NCI-H2196 treated with DMSO at 0.1 percent for 48 hours (cell line): ENCODE measurements around the gene ITGBL1.

Experiments used
- DNase-seq: peaks from one replicate; lab custom pipeline; 2025; ENCODE audit not compliant: unreplicated experiment; lab: John Stamatoyannopoulos, UW

The ITGBL1 gene

DNA sequence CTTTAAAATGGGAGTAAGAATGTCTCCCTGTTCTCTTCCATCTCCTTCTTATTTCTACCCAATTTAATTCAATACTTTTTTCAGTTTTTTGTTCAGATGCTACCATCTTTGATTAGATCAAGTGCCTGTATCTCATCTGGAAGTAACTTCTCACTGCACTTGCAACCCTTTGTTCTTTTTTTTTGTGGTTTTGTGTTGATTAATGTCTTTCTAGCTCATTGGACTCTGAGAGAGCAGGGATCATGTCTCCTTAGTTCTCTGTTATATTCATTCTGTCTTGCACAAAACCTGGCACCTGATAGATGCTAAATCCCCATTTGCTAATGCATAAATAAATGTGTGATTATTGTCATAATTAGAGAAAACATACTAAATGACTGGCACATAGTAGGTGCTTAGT, 834 bp upstream of the ITGBL1 start:
- DNase-seq = no peak

DNA sequence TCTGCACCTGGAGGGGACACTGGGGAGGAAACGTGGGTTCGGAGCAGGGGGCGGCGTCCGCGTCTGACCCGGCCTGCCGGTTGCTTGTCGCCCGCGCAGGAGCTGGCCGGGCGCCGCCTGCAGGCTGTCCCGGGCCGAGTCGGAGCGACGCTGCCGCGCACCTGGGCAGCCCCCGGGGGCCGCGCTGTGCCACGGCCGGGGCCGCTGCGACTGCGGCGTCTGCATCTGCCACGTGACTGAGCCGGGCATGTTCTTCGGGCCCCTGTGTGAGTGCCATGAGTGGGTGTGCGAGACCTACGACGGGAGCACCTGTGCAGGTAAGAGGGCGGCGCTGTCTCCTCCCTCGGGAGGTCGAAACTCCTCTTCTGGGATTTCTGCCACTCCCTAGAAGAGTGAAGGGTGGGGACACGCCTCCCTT, 1.3 kb downstream of the ITGBL1 start:
- no peak for DNase-seq

DNA sequence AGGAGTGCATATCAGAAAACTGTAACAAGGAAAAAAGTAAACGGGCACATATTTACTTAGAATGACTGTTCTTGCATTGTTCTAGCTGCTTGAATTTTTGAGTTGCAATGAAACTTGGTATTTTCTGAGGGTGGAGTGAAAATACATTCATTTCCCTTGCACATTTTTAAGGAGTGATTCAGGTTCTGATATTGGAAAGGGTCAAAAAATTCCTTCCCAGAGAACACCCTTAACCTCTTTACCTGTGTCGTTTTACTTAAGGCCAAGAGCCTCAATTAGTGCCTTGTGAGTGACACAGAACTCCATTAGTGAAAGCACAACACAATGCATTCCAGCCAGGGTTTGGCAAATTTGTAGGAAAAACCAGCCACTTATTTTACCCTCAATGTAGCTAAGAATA, 2.3 kb downstream of the ITGBL1 start:
- DNase-seq = no peak

DNA sequence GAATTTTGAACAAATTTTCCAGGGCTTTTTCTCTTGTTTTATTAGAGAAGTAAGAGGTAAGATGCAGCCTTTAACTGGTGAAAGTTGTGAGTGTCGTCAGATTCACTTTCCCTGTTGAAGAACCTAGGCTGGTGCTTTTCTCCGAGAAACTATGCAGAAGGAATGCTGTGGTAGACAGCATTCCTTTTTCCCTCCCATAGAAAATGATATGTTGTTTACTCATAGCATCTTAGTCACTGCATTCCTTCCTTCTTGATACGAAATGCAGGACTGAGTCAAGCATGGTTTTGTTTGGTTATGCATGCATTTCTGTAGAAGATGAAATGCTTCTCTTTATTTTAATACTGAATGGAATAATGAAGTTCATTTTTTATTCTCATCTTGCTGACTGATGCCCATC, 3.4 kb downstream of the ITGBL1 start:
- DNase-seq = no peak

- no peak for DNase-seq
Observed at GRCh38 chr13:101457176-101457575, 4.7 kb downstream of the ITGBL1 start.

DNA sequence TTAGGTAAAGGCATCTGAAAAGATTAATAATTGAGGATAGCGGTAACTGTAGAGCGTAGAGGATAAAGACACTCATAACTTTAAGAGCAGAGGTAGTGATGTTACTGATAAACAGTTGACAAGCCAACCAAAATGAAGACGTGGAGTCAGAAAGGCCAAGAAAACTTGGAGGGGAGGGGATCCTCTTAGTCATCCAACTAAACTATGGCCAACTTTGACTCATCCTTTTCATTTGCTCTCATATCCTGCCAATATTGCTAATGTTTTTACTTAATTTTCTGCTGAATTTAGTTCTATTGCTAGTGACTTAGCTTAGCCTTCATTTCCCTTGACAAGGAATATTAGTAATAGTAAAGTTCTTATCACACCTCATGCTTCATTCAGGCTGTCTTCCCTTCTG, 13.4 kb downstream of the ITGBL1 start:
- DNase-seq = no peak

DNA sequence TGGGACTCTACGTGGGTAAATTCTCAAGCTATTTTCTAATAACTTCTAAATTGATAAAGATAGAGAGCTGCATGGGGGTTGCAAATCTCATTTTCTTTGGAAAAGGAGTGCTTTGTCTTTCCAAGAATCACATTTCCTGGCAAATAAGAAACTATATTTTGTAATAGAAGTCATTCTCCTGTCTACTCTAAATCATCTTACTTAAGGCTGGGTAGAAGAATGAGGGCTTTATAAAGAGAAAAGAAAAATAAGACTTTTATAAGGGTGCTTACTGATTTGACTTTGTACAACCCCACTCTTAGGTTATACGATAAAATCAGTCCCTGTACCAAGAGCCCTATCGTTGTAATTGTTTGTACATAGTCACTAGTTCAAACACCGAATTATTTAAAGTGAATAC, 14.9 kb downstream of the ITGBL1 start:
- no peak for DNase-seq

DNA sequence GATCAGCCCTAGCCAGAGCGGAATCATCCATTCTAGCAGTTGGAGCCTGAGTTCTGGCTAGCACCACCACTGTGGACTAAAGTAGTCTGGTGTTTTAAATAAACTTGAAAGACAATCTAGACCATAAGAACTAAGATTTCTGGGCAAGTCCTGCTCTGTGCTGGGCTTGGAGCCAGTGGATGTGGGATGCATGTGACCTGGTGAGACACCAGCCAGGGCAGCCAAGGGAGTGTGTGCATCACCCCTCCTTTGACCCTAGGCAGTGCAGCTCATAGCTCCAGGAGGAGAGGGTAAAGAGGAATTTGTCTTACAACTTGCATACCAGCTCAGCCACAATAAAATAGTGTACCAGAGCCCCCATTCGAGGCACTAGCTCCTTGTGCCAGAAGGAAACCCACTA, 21.0 kb downstream of the ITGBL1 start:
- no peak for DNase-seq

GRCh38 chr13:101474419-101474957, 22.0 kb downstream of the ITGBL1 start:
- no peak for DNase-seq

GRCh38 chr13:101475536-101475935, 23.1 kb downstream of the ITGBL1 start:
- DNase-seq = no peak

- DNase-seq = no peak
Observed at GRCh38 chr13:101481421-101481820, 28.9 kb downstream of the ITGBL1 start.

DNA sequence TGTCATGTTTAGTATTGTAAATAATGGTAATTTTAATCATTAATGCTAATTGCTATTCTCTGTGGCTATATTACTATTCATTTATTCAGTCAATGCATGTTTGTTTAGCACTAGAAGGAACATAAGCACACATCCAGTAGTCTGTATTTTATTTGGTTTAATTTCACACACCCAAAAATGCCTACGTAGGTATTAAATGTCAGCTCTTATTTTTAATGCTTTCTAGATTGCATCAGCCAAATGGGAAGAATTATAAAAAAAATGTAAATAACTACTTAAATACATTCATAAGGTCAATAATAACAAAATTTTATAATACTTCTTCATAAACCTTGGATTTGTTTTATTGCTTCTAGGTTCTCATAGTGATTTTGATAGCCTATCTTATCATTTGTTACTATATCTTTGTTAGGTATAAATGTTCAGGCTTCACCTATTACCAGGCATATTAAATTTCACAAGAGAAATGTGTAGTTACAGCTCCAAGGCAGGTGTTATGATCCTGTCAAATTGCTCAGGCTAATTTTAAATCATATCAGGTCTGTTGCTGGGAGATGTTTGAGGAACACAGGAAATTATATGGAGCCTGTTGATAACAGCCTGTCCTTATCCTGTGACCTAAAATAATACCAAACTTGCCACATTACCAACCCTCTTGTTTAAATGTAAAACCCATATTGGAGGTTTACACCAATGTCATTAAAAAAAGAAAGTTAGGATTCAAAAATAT, 34.4 kb downstream of the ITGBL1 start:
- DNase-seq = no peak

GRCh38 chr13:101487438-101487830, 35.0 kb downstream of the ITGBL1 start:
- DNase-seq = no peak

- DNase-seq = no peak
Observed at GRCh38 chr13:101488734-101489133, 36.3 kb downstream of the ITGBL1 start.

DNA sequence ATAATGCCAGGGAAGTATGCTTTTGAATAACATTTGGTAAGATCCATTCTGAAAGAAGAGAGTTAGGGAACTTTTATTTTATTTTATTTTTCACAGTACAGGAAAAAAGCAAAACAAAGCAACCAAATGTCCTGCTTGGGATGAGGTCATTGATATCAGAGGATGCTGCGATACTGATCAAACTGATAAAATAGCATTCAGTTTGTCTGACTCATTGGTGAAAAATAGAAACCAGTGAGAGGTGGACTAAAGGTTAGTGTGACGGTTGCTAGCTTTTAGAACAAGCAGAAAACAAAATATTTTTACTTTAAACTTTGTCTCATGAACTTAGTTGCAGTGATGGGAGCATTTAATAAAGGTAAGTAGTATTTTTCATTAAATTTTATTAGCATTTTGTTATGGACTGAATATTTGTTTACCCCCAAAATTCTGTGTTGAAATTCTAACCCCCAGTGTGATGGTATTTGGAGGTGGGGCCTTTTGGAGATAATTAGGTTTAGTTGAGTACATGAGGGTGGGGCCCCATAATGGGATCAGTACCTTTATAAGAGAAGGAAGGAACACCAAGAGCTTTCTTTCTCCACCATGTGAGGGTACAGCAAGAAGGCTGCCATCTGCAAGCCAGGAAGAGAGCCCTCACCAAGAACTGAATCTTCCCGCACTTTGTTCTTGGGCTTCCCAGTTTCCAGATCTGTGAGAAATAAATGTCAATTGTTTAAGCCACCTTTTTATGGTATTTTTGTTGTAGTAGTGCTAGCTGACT, 37.3 kb downstream of the ITGBL1 start:
- DNase-seq = no peak

DNA sequence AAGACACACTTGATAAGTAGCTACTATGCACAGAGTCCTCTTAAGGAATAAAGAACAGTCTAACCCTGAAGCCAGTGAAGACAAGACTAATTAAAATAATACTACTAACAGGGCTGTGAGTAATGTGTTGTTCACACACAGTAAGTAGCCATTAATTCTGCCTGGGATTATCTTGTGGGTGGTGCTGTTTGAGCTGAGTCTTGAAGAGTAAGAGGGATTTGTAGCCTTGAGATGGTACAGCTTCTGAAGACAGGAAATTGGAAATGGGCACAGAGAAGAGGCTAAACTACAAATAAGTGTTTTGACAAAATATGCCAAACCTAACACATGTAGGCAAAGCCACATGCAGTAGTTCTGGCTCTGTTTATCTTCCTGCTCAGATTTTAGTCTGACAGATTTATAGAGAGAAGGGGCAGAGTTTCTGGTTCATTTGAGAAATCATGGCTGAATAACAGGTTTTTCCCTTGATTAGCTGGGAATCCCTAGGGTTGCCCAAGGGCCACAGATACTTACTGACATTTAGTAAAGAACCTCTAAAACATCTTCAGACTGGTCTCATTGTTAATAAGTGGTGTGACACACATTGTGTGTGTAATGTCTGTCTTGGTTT, 38.0 kb downstream of the ITGBL1 start:
- DNase-seq = no peak

DNA sequence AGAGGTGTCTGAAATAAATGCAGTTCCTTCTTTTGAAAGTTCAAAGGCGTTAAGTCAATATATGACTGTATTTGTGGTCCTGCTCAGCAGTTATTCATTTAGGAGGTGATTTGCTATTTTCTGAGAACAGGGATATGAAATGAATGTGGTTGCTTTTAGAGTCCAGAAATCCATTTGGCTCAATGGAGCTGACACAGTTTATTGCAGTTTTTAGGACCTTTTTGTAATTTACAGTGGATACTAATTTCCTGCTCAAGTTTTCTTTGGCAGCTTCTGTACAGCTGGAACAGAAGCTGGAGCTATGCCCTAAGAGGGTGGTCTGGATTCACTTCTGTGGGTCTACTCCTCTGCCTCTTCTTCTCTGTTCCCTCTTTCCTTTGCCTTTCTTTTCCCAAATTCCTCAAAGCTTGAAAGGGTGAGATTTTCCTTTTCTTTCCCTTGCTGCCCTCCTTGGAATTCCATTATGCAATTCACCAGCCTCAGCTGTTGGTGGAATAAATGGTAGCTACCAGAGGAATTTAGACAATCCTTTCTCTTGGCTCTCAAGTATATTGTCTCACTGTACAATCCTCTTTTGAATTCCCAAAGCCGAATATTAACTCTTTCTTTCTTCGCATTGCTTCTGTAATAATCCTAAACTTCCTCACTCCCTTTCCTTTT, 39.9 kb downstream of the ITGBL1 start:
- DNase-seq = no peak

DNA sequence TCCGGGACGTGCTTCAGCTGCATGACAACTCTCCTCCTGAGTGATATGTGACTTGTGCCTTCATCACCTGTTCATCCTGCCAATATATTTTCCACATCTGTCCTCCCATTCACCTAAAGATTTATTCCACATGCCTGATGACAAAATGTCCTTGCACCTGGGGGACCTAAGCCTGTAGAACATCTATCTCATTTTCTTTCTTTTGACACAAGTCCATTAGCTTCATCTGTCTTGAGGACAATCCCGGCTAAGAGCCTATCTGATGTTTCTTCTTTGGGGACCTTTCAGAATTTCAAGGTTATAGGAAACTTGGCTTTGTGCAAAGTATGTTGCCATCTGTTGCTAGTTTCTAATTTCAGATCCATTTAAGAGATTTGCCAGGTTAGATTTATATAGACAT, 41.1 kb downstream of the ITGBL1 start:
- no peak for DNase-seq

DNA sequence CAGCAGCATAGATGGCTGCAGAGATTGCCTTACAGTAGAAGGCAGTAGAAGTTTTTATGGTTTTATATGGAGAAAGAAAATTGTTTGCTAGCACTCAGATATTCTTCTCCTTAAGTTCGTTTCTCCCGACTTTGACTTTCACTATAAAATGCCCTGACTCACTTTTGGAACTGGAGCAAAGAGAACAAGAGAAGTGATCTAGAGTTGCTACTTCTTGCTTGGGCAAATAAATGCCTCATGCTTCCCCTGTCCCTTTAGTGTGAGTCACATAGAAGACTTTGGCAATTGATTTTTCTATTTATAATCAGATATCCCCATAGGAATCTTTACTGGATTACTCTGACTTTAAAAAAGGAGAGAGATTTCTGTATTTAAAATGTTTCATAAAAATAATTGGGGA, 46.9 kb downstream of the ITGBL1 start:
- no peak for DNase-seq

- no peak for DNase-seq
Observed at GRCh38 chr13:101502618-101503017, 50.1 kb downstream of the ITGBL1 start.

- no peak for DNase-seq
Observed at GRCh38 chr13:101511161-101511560, 58.7 kb downstream of the ITGBL1 start.
